Immature natural killer cell (primary cell): ENCODE data around the gene MYOM1. TPM values are rescaled to one million over a fixed set of nuclear protein-coding genes. Genes with fewer than 3 reads are reported as not detected.
"Not testable (repeated sequence)": the region's sequence is repeated elsewhere in the genome, so short reads cannot be mapped to it uniquely, and the experiment has no call there.

Experiments
- DNase-seq, 3 donors: peaks; one replicate each; pipeline ENCODE4 v3.0.0; 2022; ENCODE audit warnings: mixed read lengths in 1 of 3
- H3K27ac Mint-ChIP-seq, 6 donors: one replicate each; pipeline ENCODE4 v1.8.0; 2020; ENCODE audit warnings: mixed read lengths in 6 of 6, mild to moderate bottlenecking in 5 of 6, inconsistent platforms in 4 of 6, moderate library complexity in 3 of 6
- H3K27me3 Mint-ChIP-seq, 3 donors: one replicate each; pipeline ENCODE4 v1.8.0; 2020 to 2021; ENCODE audit warnings: low read depth in 3 of 3, mild to moderate bottlenecking in 3 of 3, mixed read lengths in 3 of 3, moderate library complexity in 3 of 3, inconsistent platforms in 1 of 3
- H3K36me3 Mint-ChIP-seq, 3 donors: one replicate each; pipeline ENCODE4 v1.8.0; 2020; ENCODE audit warnings: mixed read lengths in 3 of 3, inconsistent platforms in 2 of 3, mild to moderate bottlenecking in 2 of 3
- H3K4me1 Mint-ChIP-seq, 2 donors: one replicate each; pipeline ENCODE4 v1.8.0; 2020; ENCODE audit warnings: inconsistent platforms in 2 of 2, mild to moderate bottlenecking in 2 of 2, mixed read lengths in 2 of 2, moderate library complexity in 1 of 2
- H3K4me3 Mint-ChIP-seq, 5 donors: one replicate each; pipeline ENCODE4 v1.8.0; 2020; ENCODE audit warnings: mild to moderate bottlenecking in 5 of 5, mixed read lengths in 5 of 5, inconsistent platforms in 3 of 5, moderate library complexity in 3 of 5
- H3K9me3 Mint-ChIP-seq, 6 donors: one replicate each; pipeline ENCODE4 v1.8.0; 2020; ENCODE audit warnings: mild to moderate bottlenecking in 6 of 6, mixed read lengths in 6 of 6, inconsistent platforms in 4 of 6, moderate library complexity in 3 of 6
- polyA plus RNA-seq, 3 donors: library from polyadenylated mRNA; unstranded; fragments of 300-500 nt; fragmentation: Illumina TruSeq; gene quantifications; one replicate each; pipeline ENCODE4 v1.2.3, GENCODE V29; 2021

The MYOM1 gene
- polyA plus RNA-seq, 3 donors from 2014 or later: 0.72 to 1.2 TPM; not detected in 1

- H3K27me3 Mint-ChIP-seq: peaks cover 0 to 5% (median 0%) of the 10 kb centered on the region in 3 donors
- H3K4me1 Mint-ChIP-seq: no peaks in the 10 kb centered on the region
- H3K36me3 Mint-ChIP-seq: no peaks in the 10 kb centered on the region
- no peak overlapping the region for H3K27ac Mint-ChIP-seq
- H3K9me3 Mint-ChIP-seq: no peaks in the 10 kb centered on the region
- DNase-seq: no peak
- no peak overlapping the region for H3K4me3 Mint-ChIP-seq
Observed at GRCh38 chr18:3221496-3221895, 1.7 kb upstream of the MYOM1 start.

GRCh38 chr18:3220868-3221267 lies 1.1 kb upstream of the MYOM1 start:
- not testable (repeated sequence) for H3K27me3 Mint-ChIP-seq, DNase-seq, H3K36me3 Mint-ChIP-seq

DNA sequence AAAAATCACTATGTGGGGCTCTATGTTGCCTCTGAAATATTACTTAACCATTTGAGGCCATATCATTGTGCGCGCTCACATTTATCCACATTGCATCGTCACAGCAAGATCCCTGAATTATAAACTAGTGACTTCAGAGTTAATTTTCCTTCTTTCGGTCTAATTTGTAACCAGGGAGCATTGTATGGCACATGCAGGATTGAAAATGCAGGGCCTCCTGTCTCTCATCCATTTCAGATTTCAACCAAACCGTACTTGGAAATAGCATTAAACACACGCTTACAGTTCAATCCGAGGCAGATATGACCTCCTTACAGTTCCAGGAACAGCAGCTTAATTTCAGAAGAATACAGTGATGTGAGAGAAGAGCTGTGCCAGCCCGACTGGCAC lies 532 bp downstream of the MYOM1 start:
- H3K36me3 Mint-ChIP-seq: peaks cover 0 to 4% (median 0%) of the 10 kb centered on the region in 3 donors
- H3K4me3 Mint-ChIP-seq: no peak overlapping the region
- no peak for DNase-seq
- H3K27ac Mint-ChIP-seq: no peak overlapping the region
- no peaks in the 10 kb centered on the region for H3K9me3 Mint-ChIP-seq
- H3K27me3 Mint-ChIP-seq: peaks cover 0 to 5% (median 0%) of the 10 kb centered on the region in 3 donors
- peaks cover 0 to 2% of the 10 kb centered on the region in 2 donors for H3K4me1 Mint-ChIP-seq

More at GRCh38 chr18:3220868-3221267, 1.1 kb upstream of the MYOM1 start:
- H3K4me3 Mint-ChIP-seq, H3K27ac Mint-ChIP-seq, H3K4me1 Mint-ChIP-seq, H3K9me3 Mint-ChIP-seq: not testable (repeated sequence)

- Mint-ChIP-seq H3K27me3 (peaks cover 0 to 5% (median 0%) of the 10 kb centered on the region in 3 donors), H3K27ac (no peak overlapping the region), H3K4me3 (no peak overlapping the region), H3K4me1 (peaks cover under 1 to 6% of the 10 kb centered on the region in 2 donors), H3K9me3 (no peaks in the 10 kb centered on the region), H3K36me3 (peaks cover 0 to 4% (median 0%) of the 10 kb centered on the region in 3 donors)
- DNase-seq: no peak
Observed at GRCh38 chr18:3218819-3219218, 949 bp downstream of the MYOM1 start.

GRCh38 chr18:3217948-3218647 lies 1.7 kb downstream of the MYOM1 start:
- Mint-ChIP-seq H3K4me1 (peaks cover 6 to 14% of the 10 kb centered on the region in 2 donors), H3K36me3 (peaks cover 0 to 4% (median 0%) of the 10 kb centered on the region in 3 donors), H3K27me3 (peaks cover 0 to 3% (median 0%) of the 10 kb centered on the region in 3 donors), H3K9me3 (no peaks in the 10 kb centered on the region), H3K27ac (peak overlapping the region in 1 of 6 donors; percentile 34), H3K4me3 (no peak overlapping the region)
- DNase-seq: no peak

- Mint-ChIP-seq H3K27ac (peak overlapping the region in 1 of 6 donors; percentile 24), H3K9me3 (no peaks in the 10 kb centered on the region), H3K4me3 (no peak overlapping the region), H3K27me3 (peaks cover 0 to 3% (median 0%) of the 10 kb centered on the region in 3 donors), H3K4me1 (peaks cover 7 to 20% of the 10 kb centered on the region in 2 donors), H3K36me3 (peaks cover 0 to 4% (median 0%) of the 10 kb centered on the region in 3 donors)
- no peak for DNase-seq
Observed at GRCh38 chr18:3216987-3217386, 2.8 kb downstream of the MYOM1 start.

DNA sequence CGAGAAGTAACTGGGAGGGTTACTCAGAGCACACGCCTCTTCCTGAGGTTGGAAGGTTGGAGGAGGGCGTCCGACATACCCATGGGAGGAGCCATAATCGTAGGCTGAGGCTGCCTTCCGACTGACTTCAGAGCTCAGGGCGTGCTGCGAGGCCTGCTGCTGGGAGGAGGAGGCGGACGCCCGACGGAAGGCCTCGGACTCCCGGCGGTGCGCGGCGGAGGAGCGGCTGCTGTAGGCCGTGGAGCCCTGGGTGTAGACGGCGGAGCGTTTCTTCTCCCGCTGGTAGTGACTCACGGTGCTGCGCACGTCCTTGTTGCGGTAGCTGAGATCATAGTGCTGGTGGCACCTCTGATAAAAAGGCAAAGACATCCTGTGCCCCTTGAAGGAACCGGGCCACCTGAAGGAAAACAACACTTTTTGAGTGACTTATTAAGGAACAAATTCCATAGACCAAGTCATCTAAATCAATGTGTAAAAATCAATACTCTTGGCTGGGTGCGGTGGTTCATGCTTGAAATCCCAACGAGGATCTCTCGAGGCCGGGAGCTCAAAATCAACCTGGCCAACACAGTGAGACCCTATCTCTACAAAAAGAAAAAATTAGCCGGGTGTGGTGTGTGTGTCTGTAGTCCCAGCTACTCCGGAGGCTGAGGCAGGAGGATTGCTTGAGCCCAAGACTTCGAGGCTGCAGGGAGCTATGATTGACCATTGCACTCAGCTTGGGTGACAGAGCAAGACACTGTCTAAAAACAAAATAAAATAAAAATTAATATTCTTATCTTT lies 4.7 kb downstream of the MYOM1 start:
- H3K27ac Mint-ChIP-seq: no peak overlapping the region
- H3K4me3 Mint-ChIP-seq: no peak overlapping the region
- no peak for DNase-seq
- H3K9me3 Mint-ChIP-seq: no peaks in the 10 kb centered on the region
- peaks cover 0 to 4% (median 0%) of the 10 kb centered on the region in 3 donors for H3K36me3 Mint-ChIP-seq
- H3K27me3 Mint-ChIP-seq: peaks cover 0 to 2% (median 0%) of the 10 kb centered on the region in 3 donors
- peaks cover 7 to 27% of the 10 kb centered on the region in 2 donors for H3K4me1 Mint-ChIP-seq

GRCh38 chr18:3213300-3214059 lies 6.3 kb downstream of the MYOM1 start:
- Mint-ChIP-seq H3K9me3 (no peaks in the 10 kb centered on the region), H3K27me3 (peaks cover 0 to 2% (median 0%) of the 10 kb centered on the region in 3 donors), H3K36me3 (peaks cover 0 to 4% (median 0%) of the 10 kb centered on the region in 3 donors), H3K4me1 (peaks cover 7 to 32% of the 10 kb centered on the region in 2 donors), H3K27ac (peak overlapping the region in 3 of 6 donors; percentile 14 to 33 (median 25)), H3K4me3 (peak overlapping the region in 1 of 5 donors; percentile 30)
- peak in 2 of 3 donors; percentile 11 to 12 for DNase-seq

DNA sequence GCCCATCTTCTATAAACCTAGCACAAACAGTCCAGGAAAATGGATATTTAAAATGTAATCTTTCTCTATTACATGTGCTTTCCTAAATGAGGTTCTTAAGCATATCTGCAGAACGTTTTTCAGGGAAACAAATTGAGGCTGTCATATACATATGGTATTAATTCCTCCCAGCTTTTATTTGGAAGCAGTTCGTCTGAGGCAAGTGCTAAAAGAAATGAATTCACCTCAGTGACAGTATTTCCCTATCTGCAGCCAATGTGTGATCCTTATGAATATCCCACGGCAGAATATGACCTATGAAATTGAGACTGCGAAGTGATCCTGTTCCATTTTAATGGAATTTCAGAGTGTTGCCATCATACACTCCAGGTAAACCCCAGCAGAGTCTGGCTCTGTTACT lies 7.1 kb downstream of the MYOM1 start:
- H3K27me3 Mint-ChIP-seq: peaks cover 0 to 2% (median 0%) of the 10 kb centered on the region in 3 donors
- H3K4me3 Mint-ChIP-seq: no peak overlapping the region
- H3K36me3 Mint-ChIP-seq: peaks cover 0 to 4% (median 0%) of the 10 kb centered on the region in 3 donors
- H3K4me1 Mint-ChIP-seq: peaks cover 7 to 32% of the 10 kb centered on the region in 2 donors
- DNase-seq: no peak
- H3K9me3 Mint-ChIP-seq: no peaks in the 10 kb centered on the region
- H3K27ac Mint-ChIP-seq: peak overlapping the region in 1 of 6 donors; percentile 14

DNA sequence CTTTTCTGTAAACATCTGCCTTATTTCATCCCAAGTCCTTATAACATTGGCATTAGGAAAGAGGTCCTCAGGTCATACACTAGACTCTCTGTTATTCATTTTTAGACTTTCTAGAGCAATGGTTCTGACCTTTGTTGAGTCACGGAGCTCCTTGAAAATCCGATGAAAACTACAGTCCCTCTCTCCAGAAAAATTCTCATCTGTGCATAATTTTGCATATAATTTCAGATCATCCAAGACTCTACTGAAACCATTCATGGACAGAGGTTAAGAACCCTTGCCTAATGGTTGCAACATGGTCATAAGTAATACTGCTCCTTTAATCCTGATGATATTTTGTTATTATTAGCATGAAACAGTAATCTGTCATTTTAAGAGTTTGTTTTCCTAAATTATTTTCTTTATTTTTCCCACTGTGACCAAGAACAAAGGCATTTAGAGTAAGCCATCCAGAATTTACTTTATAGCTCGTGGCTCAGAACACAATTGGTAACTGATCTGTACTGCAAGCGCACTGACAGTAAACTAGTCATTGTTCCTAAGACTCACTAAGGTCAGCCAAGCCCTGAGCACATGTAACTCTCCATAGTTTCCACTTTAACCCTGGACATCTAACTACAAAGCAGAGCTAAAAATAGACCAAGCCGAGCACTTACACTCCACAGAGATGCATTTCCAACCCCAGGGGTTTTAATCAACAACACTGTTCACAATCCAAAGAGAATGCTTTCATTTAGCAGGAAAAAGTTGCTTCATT lies 8.4 kb downstream of the MYOM1 start:
- Mint-ChIP-seq H3K27me3 (peaks cover 0 to 2% (median 0%) of the 10 kb centered on the region in 3 donors), H3K9me3 (no peaks in the 10 kb centered on the region), H3K36me3 (peaks cover 0 to 4% (median 3%) of the 10 kb centered on the region in 3 donors), H3K4me1 (peaks cover 7 to 32% of the 10 kb centered on the region in 2 donors), H3K27ac (no peak overlapping the region), H3K4me3 (no peak overlapping the region)
- no peak for DNase-seq

DNA sequence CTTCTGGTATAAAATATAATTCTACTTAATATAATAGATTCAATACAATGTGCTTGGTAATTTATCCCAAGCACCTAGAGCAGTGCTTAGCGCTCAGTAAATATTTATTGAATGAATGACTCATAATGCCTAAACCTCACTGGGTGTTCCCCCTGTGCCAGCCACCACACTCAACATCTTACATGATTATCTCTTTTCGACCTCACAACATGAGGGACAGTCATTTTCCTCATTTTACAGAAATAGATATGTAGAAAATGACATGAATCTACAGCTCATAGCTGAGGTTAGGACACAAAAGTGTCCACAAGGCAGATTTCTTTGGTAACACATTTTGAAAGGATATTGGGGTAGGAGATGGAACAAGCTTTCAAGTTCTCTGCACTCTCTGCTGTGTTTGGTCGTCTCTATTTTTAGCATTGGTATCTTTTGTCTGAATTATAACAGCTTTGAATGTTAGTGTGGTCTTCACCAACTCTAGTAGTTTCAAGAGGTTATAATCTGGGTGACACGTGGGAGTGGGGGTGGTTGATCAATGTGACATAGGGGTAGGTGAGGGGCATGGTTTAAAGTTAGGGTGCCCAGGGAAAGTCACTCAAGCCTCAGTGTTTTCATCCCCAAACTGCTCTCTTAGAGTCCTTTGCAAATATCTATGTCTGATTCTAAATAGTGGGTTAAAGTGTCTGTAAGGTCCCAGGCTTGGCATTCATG lies 9.8 kb downstream of the MYOM1 start:
- Mint-ChIP-seq H3K27me3 (peaks cover 0 to 2% (median 0%) of the 10 kb centered on the region in 3 donors), H3K4me3 (no peak overlapping the region), H3K9me3 (peaks cover 0 to 9% (median under 1%) of the 10 kb centered on the region in 6 donors), H3K27ac (no peak overlapping the region), H3K4me1 (peaks cover 7 to 32% of the 10 kb centered on the region in 2 donors), H3K36me3 (peaks cover 3 to 11% (median 9%) of the 10 kb centered on the region in 3 donors)
- DNase-seq: no peak

GRCh38 chr18:3207565-3207964 lies 12.2 kb downstream of the MYOM1 start:
- peaks cover 14 to 22% (median 16%) of the 10 kb centered on the region in 3 donors for H3K36me3 Mint-ChIP-seq
- peaks cover 0 to 13% of the 10 kb centered on the region in 2 donors for H3K4me1 Mint-ChIP-seq

More at GRCh38 chr18:3207565-3207964, 12.2 kb downstream of the MYOM1 start:
- H3K4me3 Mint-ChIP-seq: no peak overlapping the region
- no peak for DNase-seq
- H3K27me3 Mint-ChIP-seq: peaks cover 0 to 4% (median 0%) of the 10 kb centered on the region in 3 donors
- peaks cover 4 to 21% (median 10%) of the 10 kb centered on the region in 6 donors for H3K9me3 Mint-ChIP-seq
- no peak overlapping the region for H3K27ac Mint-ChIP-seq
